ENCODE measurements around the gene PLCB1. TPM values are rescaled to one million over a fixed set of nuclear protein-coding genes. Genes with fewer than 3 reads are reported as not detected.
A peak's percentile ranks its signal among the peaks of the same experiment; 100 is the strongest.

PLCB1 gene
- total RNA-seq, 1 experiment from 2014 or later = 11.3 TPM

GRCh38 chr20:8811801-8812594 is 679.9 kb downstream of the PLCB1 start:
- CTCF ChIA-PET = interaction anchor here (0.5 to 2.6 kb wide), 8 partner anchors 9 to 581 kb away, joined by 3 to 19 read pairs (median 6); no protein-coding TSS in a partner anchor

More at GRCh38 chr20:8811801-8812594, 679.9 kb downstream of the PLCB1 start:
- no peak for TF ChIP-seq NR1H2 (CRISPR knock-in tag; IDR thresholded peaks at IDR 0.05)
- no peak for TF ChIP-seq ZNF671 (CRISPR knock-in tag; IDR thresholded peaks at IDR 0.05)
- TF ChIP-seq ZNF416 (CRISPR knock-in tag; IDR thresholded peaks at IDR 0.05) = no peak
- no peak for TF ChIP-seq E2F5 (CRISPR knock-in tag; IDR thresholded peaks at IDR 0.05)
- TF ChIP-seq HMGXB4 (CRISPR knock-in tag; IDR thresholded peaks at IDR 0.05) = no peak
- TF ChIP-seq FOXP1 (CRISPR knock-in tag; IDR thresholded peaks at IDR 0.05; ENCODE audit: borderline replicate concordance) = no peak
- TF ChIP-seq NFE2L1 (CRISPR knock-in tag; IDR thresholded peaks at IDR 0.05) = no peak
- TF ChIP-seq ZBTB21 (CRISPR knock-in tag; IDR thresholded peaks at IDR 0.05; ENCODE audit: borderline replicate concordance) = no peak
- TF ChIP-seq USF1 (CRISPR knock-in tag; IDR thresholded peaks at IDR 0.05) = no peak
- no peak for TF ChIP-seq MYBL2 (CRISPR knock-in tag; IDR thresholded peaks at IDR 0.05)
- TF ChIP-seq, protein P1, sequence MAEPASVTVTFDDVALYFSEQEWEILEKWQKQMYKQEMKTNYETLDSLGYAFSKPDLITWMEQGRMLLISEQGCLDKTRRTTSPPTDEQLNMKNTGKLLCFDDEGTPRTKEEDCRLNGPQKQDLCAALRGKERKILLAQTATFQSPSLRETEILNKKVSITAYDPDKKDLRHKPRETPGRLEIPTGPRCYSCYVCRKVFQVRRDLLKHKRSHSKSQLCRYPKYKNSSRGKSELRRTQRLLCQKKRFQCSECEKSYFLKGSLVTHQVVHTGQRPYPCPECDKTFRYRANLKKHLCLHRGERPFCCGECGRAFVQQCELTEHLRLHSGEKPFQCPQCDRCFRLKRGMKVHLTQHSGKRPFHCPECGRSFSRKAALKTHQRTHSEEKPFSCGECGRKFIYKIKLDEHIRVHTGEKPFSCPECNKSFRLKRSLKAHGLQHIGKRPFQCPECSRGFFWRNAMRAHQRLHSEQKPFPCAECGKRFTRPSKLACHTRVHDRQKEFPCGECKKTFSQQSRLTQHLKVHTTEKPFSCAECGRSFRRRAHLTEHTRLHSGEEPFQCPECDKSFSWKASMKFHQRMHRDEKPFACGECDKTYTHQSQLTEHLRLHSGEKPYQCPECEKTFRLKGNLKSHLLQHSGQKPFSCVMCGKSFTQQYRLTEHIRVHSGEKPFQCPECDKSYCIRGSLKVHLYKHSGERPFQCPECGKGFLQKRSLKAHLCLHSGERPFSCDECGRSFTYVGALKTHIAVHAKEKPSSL (CRISPR knock-in tag; conservative IDR thresholded peaks at IDR 0.05) = no peak
- TF ChIP-seq AR (CRISPR knock-in tag; IDR thresholded peaks at IDR 0.05) = no peak
- TF ChIP-seq ZBTB43 (CRISPR knock-in tag; IDR thresholded peaks at IDR 0.05) = no peak
- TF ChIP-seq EMX1 (CRISPR knock-in tag; IDR thresholded peaks at IDR 0.05) = no peak
- no peak for TF ChIP-seq SP1 (CRISPR knock-in tag; conservative IDR thresholded peaks at IDR 0.05)
- TF ChIP-seq HMGA2 (CRISPR knock-in tag; IDR thresholded peaks at IDR 0.05) = no peak
- TF ChIP-seq, protein P2, sequence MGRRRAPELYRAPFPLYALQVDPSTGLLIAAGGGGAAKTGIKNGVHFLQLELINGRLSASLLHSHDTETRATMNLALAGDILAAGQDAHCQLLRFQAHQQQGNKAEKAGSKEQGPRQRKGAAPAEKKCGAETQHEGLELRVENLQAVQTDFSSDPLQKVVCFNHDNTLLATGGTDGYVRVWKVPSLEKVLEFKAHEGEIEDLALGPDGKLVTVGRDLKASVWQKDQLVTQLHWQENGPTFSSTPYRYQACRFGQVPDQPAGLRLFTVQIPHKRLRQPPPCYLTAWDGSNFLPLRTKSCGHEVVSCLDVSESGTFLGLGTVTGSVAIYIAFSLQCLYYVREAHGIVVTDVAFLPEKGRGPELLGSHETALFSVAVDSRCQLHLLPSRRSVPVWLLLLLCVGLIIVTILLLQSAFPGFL (CRISPR knock-in tag; IDR thresholded peaks at IDR 0.05; ENCODE audit: borderline replicate concordance) = no peak
- no peak for TF ChIP-seq GABPB1 (CRISPR knock-in tag; IDR thresholded peaks at IDR 0.05)
- TF ChIP-seq NR3C1 (CRISPR knock-in tag; conservative IDR thresholded peaks at IDR 0.05; ENCODE audit: low read depth) = no peak
- TF ChIP-seq, protein P3, sequence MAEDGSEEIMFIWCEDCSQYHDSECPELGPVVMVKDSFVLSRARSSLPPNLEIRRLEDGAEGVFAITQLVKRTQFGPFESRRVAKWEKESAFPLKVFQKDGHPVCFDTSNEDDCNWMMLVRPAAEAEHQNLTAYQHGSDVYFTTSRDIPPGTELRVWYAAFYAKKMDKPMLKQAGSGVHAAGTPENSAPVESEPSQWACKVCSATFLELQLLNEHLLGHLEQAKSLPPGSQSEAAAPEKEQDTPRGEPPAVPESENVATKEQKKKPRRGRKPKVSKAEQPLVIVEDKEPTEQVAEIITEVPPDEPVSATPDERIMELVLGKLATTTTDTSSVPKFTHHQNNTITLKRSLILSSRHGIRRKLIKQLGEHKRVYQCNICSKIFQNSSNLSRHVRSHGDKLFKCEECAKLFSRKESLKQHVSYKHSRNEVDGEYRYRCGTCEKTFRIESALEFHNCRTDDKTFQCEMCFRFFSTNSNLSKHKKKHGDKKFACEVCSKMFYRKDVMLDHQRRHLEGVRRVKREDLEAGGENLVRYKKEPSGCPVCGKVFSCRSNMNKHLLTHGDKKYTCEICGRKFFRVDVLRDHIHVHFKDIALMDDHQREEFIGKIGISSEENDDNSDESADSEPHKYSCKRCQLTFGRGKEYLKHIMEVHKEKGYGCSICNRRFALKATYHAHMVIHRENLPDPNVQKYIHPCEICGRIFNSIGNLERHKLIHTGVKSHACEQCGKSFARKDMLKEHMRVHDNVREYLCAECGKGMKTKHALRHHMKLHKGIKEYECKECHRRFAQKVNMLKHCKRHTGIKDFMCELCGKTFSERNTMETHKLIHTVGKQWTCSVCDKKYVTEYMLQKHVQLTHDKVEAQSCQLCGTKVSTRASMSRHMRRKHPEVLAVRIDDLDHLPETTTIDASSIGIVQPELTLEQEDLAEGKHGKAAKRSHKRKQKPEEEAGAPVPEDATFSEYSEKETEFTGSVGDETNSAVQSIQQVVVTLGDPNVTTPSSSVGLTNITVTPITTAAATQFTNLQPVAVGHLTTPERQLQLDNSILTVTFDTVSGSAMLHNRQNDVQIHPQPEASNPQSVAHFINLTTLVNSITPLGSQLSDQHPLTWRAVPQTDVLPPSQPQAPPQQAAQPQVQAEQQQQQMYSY (CRISPR knock-in tag; IDR thresholded peaks at IDR 0.05) = no peak
- no peak for DNase-seq (ENCODE audit: low spot score)
- Mint-ChIP-seq H3K9me3 (peaks cover 4% of the 10 kb centered on the region; the same call in 1 of the 2 replicates), H3K27ac (peak overlapping the region; percentile 84), H3K36me3 (no peaks in the 10 kb centered on the region), H3K4me3 (peak overlapping the region; percentile 31; the same call in 1 of the 2 replicates), H3K4me1 (peaks cover 56% of the 10 kb centered on the region), H3K27me3 (ENCODE audit: low read depth) (no peaks in the 10 kb centered on the region)
- POLR2A ChIA-PET = no interaction called here
- peak; percentile 25 for ATAC-seq

Measured in WTC11 (cell line).